ENCODE measurements around the gene CPLX1. TPM values are rescaled to one million over a fixed set of nuclear protein-coding genes. Genes with fewer than 3 reads are reported as not detected.

Gene CPLX1
- polyA plus RNA-seq, 1 donor (not counting 4 experiments of a cell fraction or from before 2014, with no cell fraction given), result 0.04 TPM

DNA sequence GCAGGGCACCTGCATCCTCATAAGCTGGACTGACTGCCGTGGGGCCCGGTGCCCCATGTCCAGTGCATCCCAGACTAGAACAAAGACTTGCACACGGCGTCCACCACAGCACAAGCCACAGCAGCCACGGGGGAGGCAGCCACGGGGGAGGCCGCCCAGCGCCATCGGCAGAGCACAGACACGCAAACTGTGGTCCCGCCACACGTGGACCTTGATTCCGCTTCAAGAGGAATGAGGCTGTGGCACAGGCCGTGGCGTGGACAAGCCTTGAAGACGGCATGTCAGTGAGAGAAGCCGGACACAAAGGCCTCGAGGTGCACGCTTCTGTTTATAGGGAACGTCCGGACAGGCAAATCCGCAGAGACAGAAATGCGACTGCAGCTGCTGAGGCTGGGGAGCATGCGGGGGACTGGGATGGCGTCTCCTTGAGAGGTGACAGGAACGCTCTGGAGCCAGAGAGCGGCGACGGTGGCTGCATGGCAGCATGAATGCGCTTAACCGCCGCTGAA, 10.1 kb upstream of the CPLX1 start:
- FAIRE-seq, result no peak
- H3K9ac ChIP-seq (ENCODE audit: control insufficient read depth, extremely low read depth, insufficient read depth, low read length), result no peak overlapping the region

DNA sequence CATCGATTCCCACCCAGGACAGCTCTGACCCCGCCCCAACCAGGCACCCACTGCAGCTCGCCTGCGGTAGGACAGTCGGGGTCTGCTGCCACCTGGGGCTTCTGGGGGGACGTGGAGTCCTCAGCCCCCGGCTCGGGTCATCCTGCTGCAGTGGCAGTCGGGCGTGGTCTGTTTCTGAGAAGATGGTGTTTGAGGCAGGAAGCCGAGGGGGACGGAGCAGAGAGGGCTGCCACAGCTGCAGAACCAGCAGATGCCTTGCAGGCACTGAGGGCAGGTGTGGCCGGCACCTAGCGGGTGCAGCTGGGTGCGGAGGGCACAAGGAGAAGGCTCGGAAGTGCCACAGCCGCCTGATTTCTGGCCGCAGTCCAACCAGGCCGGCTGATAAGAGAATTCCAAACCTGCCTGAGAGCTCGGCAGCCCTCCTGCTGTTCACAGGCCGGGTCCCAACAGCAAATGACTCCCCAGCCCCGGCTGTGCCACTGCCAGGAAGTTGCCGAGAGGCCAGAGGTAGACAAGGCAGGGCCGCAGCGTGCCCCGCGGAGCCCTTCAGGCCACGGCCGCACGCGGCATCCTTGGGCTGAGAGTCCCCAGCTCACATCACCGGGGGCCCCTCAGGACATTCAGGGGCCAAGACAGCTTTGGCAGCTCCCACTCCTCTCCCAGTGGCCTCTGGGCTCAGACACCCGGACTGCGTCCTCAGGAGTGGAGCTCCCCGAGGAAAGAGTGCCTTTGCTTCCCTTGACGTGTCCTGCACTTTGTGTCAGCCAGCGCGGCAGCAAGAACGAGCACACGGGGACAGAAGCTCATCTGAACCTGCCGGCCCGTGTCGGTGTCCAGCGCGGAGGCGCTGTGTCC, 9.4 kb upstream of the CPLX1 start:
- Histone ChIP-seq H3K27ac (ENCODE audit: control insufficient read depth, insufficient read depth, low read length) (no peak overlapping the region), H3K27me3 (ENCODE audit: control insufficient read depth, extremely low read depth, insufficient read depth, low read length) (peaks cover 3% of the 10 kb centered on the region), H3K4me2 (ENCODE audit: control insufficient read depth, extremely low read depth, insufficient read depth, low read depth, low read length) (no peak overlapping the region), H3K4me1 (ENCODE audit: control insufficient read depth, extremely low read depth, insufficient read depth, low read length) (no peaks in the 10 kb centered on the region), H4K20me1 (ENCODE audit: control insufficient read depth, extremely low read depth, insufficient read depth, low read length) (no peaks in the 10 kb centered on the region), H3K4me3 (ENCODE audit: control insufficient read depth in 2 of 3, extremely low read depth in 1 of 3, insufficient read depth in 2 of 3, low read depth in 1 of 3, low read length in 3 of 3) (no peak overlapping the region), H3K9me3 (ENCODE audit: control insufficient read depth, low read depth, low read length) (peaks cover 3% of the 10 kb centered on the region), H2AFZ (ENCODE audit: control insufficient read depth, low read length) (no peak overlapping the region), H3K9ac (ENCODE audit: control insufficient read depth, extremely low read depth, insufficient read depth, low read length) (no peak overlapping the region), H3K36me3 (ENCODE audit: control insufficient read depth in 2 of 2, extremely low read depth in 1 of 2, insufficient read depth in 2 of 2, low read length in 2 of 2) (no peaks in the 10 kb centered on the region), H3K9me1 (ENCODE audit: control insufficient read depth, extremely low read depth, insufficient read depth, low read length) (no peaks in the 10 kb centered on the region), H3K79me2 (ENCODE audit: control insufficient read depth, insufficient read depth, low read length) (no peaks in the 10 kb centered on the region)
- DNase-seq (ENCODE audit: low read depth, low spot score) (no peak), FAIRE-seq (no peak)
- TF ChIP-seq EZH2 (IDR thresholded peaks at IDR 0.05; ENCODE audit: low read length), result no peak
- TF ChIP-seq, protein P1, sequence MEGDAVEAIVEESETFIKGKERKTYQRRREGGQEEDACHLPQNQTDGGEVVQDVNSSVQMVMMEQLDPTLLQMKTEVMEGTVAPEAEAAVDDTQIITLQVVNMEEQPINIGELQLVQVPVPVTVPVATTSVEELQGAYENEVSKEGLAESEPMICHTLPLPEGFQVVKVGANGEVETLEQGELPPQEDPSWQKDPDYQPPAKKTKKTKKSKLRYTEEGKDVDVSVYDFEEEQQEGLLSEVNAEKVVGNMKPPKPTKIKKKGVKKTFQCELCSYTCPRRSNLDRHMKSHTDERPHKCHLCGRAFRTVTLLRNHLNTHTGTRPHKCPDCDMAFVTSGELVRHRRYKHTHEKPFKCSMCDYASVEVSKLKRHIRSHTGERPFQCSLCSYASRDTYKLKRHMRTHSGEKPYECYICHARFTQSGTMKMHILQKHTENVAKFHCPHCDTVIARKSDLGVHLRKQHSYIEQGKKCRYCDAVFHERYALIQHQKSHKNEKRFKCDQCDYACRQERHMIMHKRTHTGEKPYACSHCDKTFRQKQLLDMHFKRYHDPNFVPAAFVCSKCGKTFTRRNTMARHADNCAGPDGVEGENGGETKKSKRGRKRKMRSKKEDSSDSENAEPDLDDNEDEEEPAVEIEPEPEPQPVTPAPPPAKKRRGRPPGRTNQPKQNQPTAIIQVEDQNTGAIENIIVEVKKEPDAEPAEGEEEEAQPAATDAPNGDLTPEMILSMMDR (optimal IDR thresholded peaks at IDR 0.05 in 1 of 3, IDR thresholded peaks at IDR 0.05 in 1 of 3, conservative IDR thresholded peaks at IDR 0.05 in 1 of 3; ENCODE audit: extremely low read depth in 1 of 3, insufficient read depth in 2 of 3, low read length in 3 of 3), result no peak
- dilution Hi-C loops (cut with MboI; ENCODE audit: extremely low pct_ligation_motif_present, low sequenced_read_pairs), result no loop called here

More for the DNA sequence above, 10.1 kb upstream of the CPLX1 start:
- Histone ChIP-seq H3K27ac (ENCODE audit: control insufficient read depth, insufficient read depth, low read length) (no peak overlapping the region), H3K4me1 (ENCODE audit: control insufficient read depth, extremely low read depth, insufficient read depth, low read length) (no peaks in the 10 kb centered on the region), H3K4me3 (ENCODE audit: control insufficient read depth in 2 of 3, extremely low read depth in 1 of 3, insufficient read depth in 2 of 3, low read depth in 1 of 3, low read length in 3 of 3) (no peak overlapping the region), H3K79me2 (ENCODE audit: control insufficient read depth, insufficient read depth, low read length) (no peaks in the 10 kb centered on the region), H3K9me1 (ENCODE audit: control insufficient read depth, extremely low read depth, insufficient read depth, low read length) (no peaks in the 10 kb centered on the region), H2AFZ (ENCODE audit: control insufficient read depth, low read length) (no peak overlapping the region), H3K36me3 (ENCODE audit: control insufficient read depth in 2 of 2, extremely low read depth in 1 of 2, insufficient read depth in 2 of 2, low read length in 2 of 2) (no peaks in the 10 kb centered on the region), H3K27me3 (ENCODE audit: control insufficient read depth, extremely low read depth, insufficient read depth, low read length) (peaks cover 3% of the 10 kb centered on the region), H4K20me1 (ENCODE audit: control insufficient read depth, extremely low read depth, insufficient read depth, low read length) (no peaks in the 10 kb centered on the region), H3K4me2 (ENCODE audit: control insufficient read depth, extremely low read depth, insufficient read depth, low read depth, low read length) (no peak overlapping the region), H3K9me3 (ENCODE audit: control insufficient read depth, low read depth, low read length) (peaks cover 3% of the 10 kb centered on the region)
- dilution Hi-C loops (cut with MboI; ENCODE audit: extremely low pct_ligation_motif_present, low sequenced_read_pairs), result no loop called here
- TF ChIP-seq, protein P1 (optimal IDR thresholded peaks at IDR 0.05 in 1 of 3, IDR thresholded peaks at IDR 0.05 in 1 of 3, conservative IDR thresholded peaks at IDR 0.05 in 1 of 3; ENCODE audit: extremely low read depth in 1 of 3, insufficient read depth in 2 of 3, low read length in 3 of 3), result no peak
- no peak for TF ChIP-seq EZH2 (IDR thresholded peaks at IDR 0.05; ENCODE audit: low read length)
- DNase-seq (ENCODE audit: low read depth, low spot score), result no peak

Data from keratinocyte (primary cell).